ENCODE data around the gene GAS5.

GAS5 gene

GRCh38 chr1:173824315-173825081 is 43.3 kb downstream of the GAS5 start, which contains the start of the genes CENPL and DARS2:
Gene CENPL, minus strand, starts transcription at chr1:173824883. Its CDS starts 13,584 bp downstream, at chr1:173811299.
Gene DARS2, plus strand, starts transcription at chr1:173824673. Its CDS starts 557 bp downstream, at chr1:173825230.
- peak; percentile 74 to 83 for DNase-seq (ENCODE audit: low read depth in 2 of 2)

GRCh38 chr1:173823781-173824314 is 43.9 kb downstream of the GAS5 start:
- DNase-seq (ENCODE audit: low read depth in 2 of 2) = no peak

DNA sequence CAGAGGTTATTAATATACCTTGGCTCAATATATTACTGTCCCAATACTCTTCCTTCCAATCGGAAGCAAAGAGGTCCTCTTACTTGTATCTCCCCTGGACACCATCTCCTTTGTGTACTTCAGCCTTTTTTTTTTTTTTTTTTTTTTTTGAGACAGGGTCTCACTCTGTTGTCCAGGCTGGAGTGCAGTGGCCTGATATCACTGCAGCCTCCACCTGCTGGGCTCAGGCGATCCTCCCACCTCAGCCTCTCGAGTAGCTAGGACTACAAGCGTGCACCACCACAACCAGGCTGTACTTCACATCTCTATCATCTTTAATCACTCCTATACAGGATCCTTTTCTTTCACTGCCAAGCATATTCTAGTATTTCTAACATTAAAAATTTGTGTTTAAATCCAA is 46.1 kb downstream of the GAS5 start:
- no peak for DNase-seq (ENCODE audit: low read depth in 2 of 2)

DNA sequence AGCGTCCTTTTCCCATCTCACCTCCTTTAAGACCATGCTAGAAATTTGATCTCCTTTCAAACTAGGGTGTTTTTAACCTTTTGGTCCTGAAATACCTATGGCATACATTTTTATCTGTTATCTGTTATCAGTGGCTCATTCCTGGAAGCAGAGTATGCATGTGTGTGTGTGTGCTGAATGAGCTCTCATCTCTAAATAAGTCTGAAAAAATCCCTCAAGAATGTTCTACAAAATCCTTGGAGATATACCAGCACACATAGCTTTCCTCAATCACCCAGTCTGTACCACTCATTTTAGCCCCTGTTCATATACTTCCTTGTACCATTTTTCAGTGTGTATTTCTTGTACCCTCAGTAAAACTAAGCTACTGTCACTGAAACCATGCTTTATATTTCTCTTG is 49.3 kb downstream of the GAS5 start:
- no peak for DNase-seq (ENCODE audit: low read depth in 2 of 2)

Measured in stimulated activated CD4-positive, alpha-beta T cell treated with anti-CD3 and anti-CD28 coated beads, Interleukin-1b, Interleukin-23, amount 100 ng/mL, for 4 hours (primary cell).